Measurements from ENCODE around the gene PPP1R17.

Gene PPP1R17

GRCh38 chr7:31729195-31729804, 42.3 kb downstream of the PPP1R17 start:
- TF ChIP-seq CTCF (conservative IDR thresholded peaks at IDR 0.05), result no peak
- no peak overlapping the region for H3K27ac ChIP-seq

- TF ChIP-seq CTCF (conservative IDR thresholded peaks at IDR 0.05), result no peak
- no peak overlapping the region for H3K27ac ChIP-seq
Observed at GRCh38 chr7:31734456-31734855, 47.4 kb downstream of the PPP1R17 start.

GRCh38 chr7:31735991-31736982, 49.3 kb downstream of the PPP1R17 start:
- no peak overlapping the region for H3K27ac ChIP-seq
- TF ChIP-seq CTCF (conservative IDR thresholded peaks at IDR 0.05), result peak; percentile 88

- no peak overlapping the region for H3K27ac ChIP-seq
- no peak for TF ChIP-seq CTCF (conservative IDR thresholded peaks at IDR 0.05)
Observed at GRCh38 chr7:31741852-31742251, 54.8 kb downstream of the PPP1R17 start.

- no peak overlapping the region for H3K27ac ChIP-seq
- TF ChIP-seq CTCF (conservative IDR thresholded peaks at IDR 0.05), result peak; percentile 87
Observed at GRCh38 chr7:31744294-31744874, 57.4 kb downstream of the PPP1R17 start.

GRCh38 chr7:31747553-31747952, 60.5 kb downstream of the PPP1R17 start:
- TF ChIP-seq CTCF (conservative IDR thresholded peaks at IDR 0.05), result no peak
- no peak overlapping the region for H3K27ac ChIP-seq

GRCh38 chr7:31748084-31748483, 61.1 kb downstream of the PPP1R17 start:
- no peak for TF ChIP-seq CTCF (conservative IDR thresholded peaks at IDR 0.05)
- H3K27ac ChIP-seq, result no peak overlapping the region

Measured in VCaP (cell line).